Measurements from ENCODE around the gene NAGPA. TPM values are rescaled to one million over a fixed set of nuclear protein-coding genes. Genes with fewer than 3 reads are reported as not detected.

The NAGPA gene
- total RNA-seq, 1 experiment from 2014 or later: 11.7 TPM

GRCh38 chr16:5064915-5065314, 31.2 kb upstream of the NAGPA start:
- Histone ChIP-seq H3K36me3 (ENCODE audit: insufficient read depth, low read length, poor library complexity, severe bottlenecking) (no peaks in the 10 kb centered on the region), H3K27me3 (replicated peaks; ENCODE audit: insufficient read depth, low read depth, low read length, poor library complexity) (peaks cover 54% of the 10 kb centered on the region), H3K27ac (ENCODE audit: low read depth, low read length, poor library complexity, severe bottlenecking) (no peak overlapping the region), H3K9me3 (ENCODE audit: low read depth, low read length, poor library complexity, severe bottlenecking) (no peaks in the 10 kb centered on the region), H3K4me1 (ENCODE audit: insufficient read depth, low read length, poor library complexity, severe bottlenecking) (no peaks in the 10 kb centered on the region), H3K4me3 (ENCODE audit: low read depth, low read length, poor library complexity, severe bottlenecking) (no peak overlapping the region)
- ChIA-PET POLR2A (ENCODE audit: low non-redundant PET) (no interaction called here), CTCF (no interaction called here)
- BruUV-seq (replicated peaks): no TSS peak
- no peak for DNase-seq (ENCODE audit: low spot score)
- intact Hi-C loops (cut with micrococcal nuclease; ENCODE audit: unreplicated experiment): no loop called here
- TF ChIP-seq EZH2 (IDR thresholded peaks at IDR 0.05; ENCODE audit: borderline replicate concordance, low read depth, low read length, poor library complexity, severe bottlenecking) (no peak), CTCF (conservative IDR thresholded peaks at IDR 0.05; ENCODE audit: low read depth, low read length) (no peak)

GRCh38 chr16:5062790-5063765, 29.3 kb upstream of the NAGPA start:
- no peaks in the 10 kb centered on the region for H3K4me1 ChIP-seq (ENCODE audit: insufficient read depth, low read length, poor library complexity, severe bottlenecking)
- no peak overlapping the region for H3K27ac ChIP-seq (ENCODE audit: low read depth, low read length, poor library complexity, severe bottlenecking)
- H3K27me3 ChIP-seq (replicated peaks; ENCODE audit: insufficient read depth, low read depth, low read length, poor library complexity): peaks cover 54% of the 10 kb centered on the region
- POLR2A ChIA-PET (ENCODE audit: low non-redundant PET): interaction anchor here (0.6 kb wide), 1 partner anchor 447 kb away, joined by 9 read pairs; no protein-coding TSS in a partner anchor
- no TSS peak for BruUV-seq (replicated peaks)
- CTCF ChIA-PET: no interaction called here
- intact Hi-C loops (cut with micrococcal nuclease; ENCODE audit: unreplicated experiment): no loop called here
- no peak for TF ChIP-seq CTCF (conservative IDR thresholded peaks at IDR 0.05; ENCODE audit: low read depth, low read length)
- TF ChIP-seq EZH2 (IDR thresholded peaks at IDR 0.05; ENCODE audit: borderline replicate concordance, low read depth, low read length, poor library complexity, severe bottlenecking): no peak
- no peaks in the 10 kb centered on the region for H3K9me3 ChIP-seq (ENCODE audit: low read depth, low read length, poor library complexity, severe bottlenecking)
- no peak overlapping the region for H3K4me3 ChIP-seq (ENCODE audit: low read depth, low read length, poor library complexity, severe bottlenecking)
- DNase-seq (ENCODE audit: low spot score): no peak
- no peaks in the 10 kb centered on the region for H3K36me3 ChIP-seq (ENCODE audit: insufficient read depth, low read length, poor library complexity, severe bottlenecking)

GRCh38 chr16:5062051-5062450, 28.3 kb upstream of the NAGPA start:
- ChIA-PET CTCF (no interaction called here), POLR2A (ENCODE audit: low non-redundant PET) (no interaction called here)
- Histone ChIP-seq H3K9me3 (ENCODE audit: low read depth, low read length, poor library complexity, severe bottlenecking) (no peaks in the 10 kb centered on the region), H3K27ac (ENCODE audit: low read depth, low read length, poor library complexity, severe bottlenecking) (no peak overlapping the region), H3K4me1 (ENCODE audit: insufficient read depth, low read length, poor library complexity, severe bottlenecking) (no peaks in the 10 kb centered on the region), H3K4me3 (ENCODE audit: low read depth, low read length, poor library complexity, severe bottlenecking) (no peak overlapping the region), H3K36me3 (ENCODE audit: insufficient read depth, low read length, poor library complexity, severe bottlenecking) (no peaks in the 10 kb centered on the region), H3K27me3 (replicated peaks; ENCODE audit: insufficient read depth, low read depth, low read length, poor library complexity) (peaks cover 44% of the 10 kb centered on the region)
- BruUV-seq (replicated peaks): no TSS peak
- no peak for DNase-seq (ENCODE audit: low spot score)
- TF ChIP-seq EZH2 (IDR thresholded peaks at IDR 0.05; ENCODE audit: borderline replicate concordance, low read depth, low read length, poor library complexity, severe bottlenecking): no peak
- TF ChIP-seq CTCF (conservative IDR thresholded peaks at IDR 0.05; ENCODE audit: low read depth, low read length): no peak
- intact Hi-C loops (cut with micrococcal nuclease; ENCODE audit: unreplicated experiment): no loop called here
